Right ventricle myocardium superior (tissue), 1 donor: ENCODE data around the gene TCP1. TPM values are rescaled to one million over a fixed set of nuclear protein-coding genes. Genes with fewer than 3 reads are reported as not detected.
A peak's percentile ranks its signal among the peaks of the same experiment; 100 is the strongest.
"Not testable (repeated sequence)": the region's sequence is repeated elsewhere in the genome, so short reads cannot be mapped to it uniquely, and the experiment has no call there.

Experiments
- ATAC-seq: fragments of 200-7000 bp; cut with Tn5 transposase; one replicate; pipeline ENCODE4 v1.9.1; 2020; ENCODE audit warnings: mild to moderate bottlenecking; ENCODE audit not compliant: poor library complexity
- DNase-seq: peaks from one replicate; pipeline ENCODE4 v3.0.0-alpha.2; 2020
- intact Hi-C: fragments of 100-400 bp; cut with DNase I; formaldehyde crosslinking; loops from one replicate; pipeline ENCODE4 v1.11.2; 2022
- total RNA-seq: library from RNA; stranded (reverse); fragmentation: NEBNext Ultra II Directional; extraction: Animal tissue kit (Norgen Biotek cat#: 25700); gene quantifications from one replicate; pipeline ENCODE4 v1.2.1, GENCODE V29; 2021
- donor health status: DM: no; HTN: yes; CAD: no; lungs with severe emphysema.

TCP1 gene
- total RNA-seq, 1 donor from 2014 or later: 159 TPM

- intact Hi-C loops: no loop called here
- DNase-seq (no peak), ATAC-seq (no peak)
Measured at GRCh38 chr6:159819932-159820640, 30.7 kb upstream of the TCP1 start.

GRCh38 chr6:159819098-159819497, 29.7 kb upstream of the TCP1 start:
- no peak for DNase-seq
- intact Hi-C loops: no loop called here
- no peak for ATAC-seq

GRCh38 chr6:159817951-159818739, 28.7 kb upstream of the TCP1 start:
- ATAC-seq: no peak
- DNase-seq: no peak
- intact Hi-C loops: no loop called here

- DNase-seq, ATAC-seq, intact Hi-C loops: not testable (repeated sequence)
Measured at GRCh38 chr6:159816775-159817174, 27.4 kb upstream of the TCP1 start.

GRCh38 chr6:159815410-159815809, 26.0 kb upstream of the TCP1 start:
- no peak for ATAC-seq
- intact Hi-C loops: no loop called here
- no peak for DNase-seq

- intact Hi-C loops: no loop called here
- DNase-seq (no peak), ATAC-seq (no peak)
Measured at GRCh38 chr6:159813781-159814180, 24.4 kb upstream of the TCP1 start.

GRCh38 chr6:159809149-159809548, 19.7 kb upstream of the TCP1 start:
- no peak for ATAC-seq
- intact Hi-C loops: no loop called here
- no peak for DNase-seq

GRCh38 chr6:159808647-159809046, 19.2 kb upstream of the TCP1 start:
- DNase-seq: no peak
- ATAC-seq: no peak
- intact Hi-C loops: no loop called here

- ATAC-seq (no peak), DNase-seq (no peak)
- intact Hi-C loops: no loop called here
Measured at GRCh38 chr6:159807150-159807858, 17.9 kb upstream of the TCP1 start.

- ATAC-seq (no peak), DNase-seq (no peak)
- intact Hi-C loops: no loop called here
Measured at GRCh38 chr6:159806021-159806458, 16.6 kb upstream of the TCP1 start.

GRCh38 chr6:159805440-159806020, 16.1 kb upstream of the TCP1 start:
- ATAC-seq: no peak
- intact Hi-C loops: no loop called here
- DNase-seq: no peak

GRCh38 chr6:159804504-159804903, 15.1 kb upstream of the TCP1 start:
- no peak for DNase-seq
- ATAC-seq: no peak
- intact Hi-C loops: no loop called here

GRCh38 chr6:159801935-159802334, 12.5 kb upstream of the TCP1 start:
- DNase-seq (no peak), ATAC-seq (no peak)
- intact Hi-C loops: no loop called here

GRCh38 chr6:159800141-159800865, 10.9 kb upstream of the TCP1 start, which contains the start of gene PNLDC1:
Gene PNLDC1, plus strand, starts transcription at chr6:159800276. Its CDS starts 32 bp downstream, at chr6:159800308.
- ATAC-seq (no peak), DNase-seq (no peak)
- intact Hi-C loops: no loop called here

- intact Hi-C loops: no loop called here
- DNase-seq (no peak), ATAC-seq (no peak)
Measured at GRCh38 chr6:159797554-159797953, 8.2 kb upstream of the TCP1 start.

- DNase-seq, ATAC-seq, intact Hi-C loops: not testable (repeated sequence)
Measured at GRCh38 chr6:159794976-159795375, 5.6 kb upstream of the TCP1 start.

GRCh38 chr6:159790956-159791598, 1.7 kb upstream of the TCP1 start:
- peak; percentile 48 for DNase-seq
- intact Hi-C loops: loop anchor here (2.0 kb wide), 1 partner anchor 98 kb away; the partner anchor contains the start of gene SOD2

More at GRCh38 chr6:159790956-159791598, 1.7 kb upstream of the TCP1 start:
- ATAC-seq: no peak
